Right lobe of liver (tissue), 4 donors: ENCODE results near the gene FOXP2.

Experiments used
- CTCF ChIP-seq, 4 donors: fragments of 200-600 bp in 3 of 4; fragments of 450-650 bp in 1 of 4; IDR thresholded peaks; one replicate each; pipeline versions ENCODE4 v1.5.1 to v1.8.0; 2016 to 2022; ENCODE audit warnings: antibody characterized with exemption in 4 of 4, mild to moderate bottlenecking in 2 of 4
- POLR2A ChIP-seq: fragments of 450-650 bp; IDR thresholded peaks from one replicate; pipeline ENCODE4 v1.6.1; 2017; ENCODE audit warnings: antibody characterized with exemption, mild to moderate bottlenecking
- donor health status: DM: no; HTN: no; CAD: no.
- donor health status: DM: no; HTN: no; CAD: no.
- donor health status: DM: no; HTN: yes; CAD: no.

GRCh38 chr7:114688443-114689055 is 273.9 kb downstream of the FOXP2 start:
- no peak for TF ChIP-seq CTCF (IDR thresholded peaks at IDR 0.05)
- no peak for TF ChIP-seq POLR2A
